Lower leg skin (tissue), 3 donors: ENCODE data around the gene NAT8L.

Source experiments
- CTCF ChIP-seq, 3 donors: fragments of 450-650 bp; IDR thresholded peaks; one replicate each; pipeline ENCODE4 v1.5.1; 2016; ENCODE audit warnings: antibody characterized with exemption in 3 of 3, mild to moderate bottlenecking in 3 of 3, moderate library complexity in 2 of 3
- POLR2A ChIP-seq, 2 donors: fragments of 450-650 bp; IDR thresholded peaks; one replicate each; pipeline ENCODE4 v1.6.1; 2016 to 2017; ENCODE audit warnings: antibody characterized with exemption in 2 of 2, mild to moderate bottlenecking in 1 of 2, moderate library complexity in 1 of 2

GRCh38 chr4:2047781-2048581, 11.1 kb upstream of the NAT8L start:
- TF ChIP-seq CTCF (IDR thresholded peaks at IDR 0.05) (no peak), POLR2A (IDR thresholded peaks at IDR 0.05) (no peak)
